PC-9 (cell line): ENCODE measurements around the gene WFDC1.

Source experiments
- CTCF ChIP-seq: fragments of 200-600 bp; sonication (generic); conservative IDR thresholded peaks from 2 replicates; pipeline ENCODE4 v1.6.1; 2017; ENCODE audit warnings: mixed run types, antibody characterized with exemption, mild to moderate bottlenecking, moderate library complexity
- EZH2 ChIP-seq: fragments of 200-600 bp; sonication (generic); IDR thresholded peaks from 2 replicates; pipeline ENCODE4 v1.8.0; 2017; ENCODE audit warnings: antibody characterized with exemption, low read depth

DNA sequence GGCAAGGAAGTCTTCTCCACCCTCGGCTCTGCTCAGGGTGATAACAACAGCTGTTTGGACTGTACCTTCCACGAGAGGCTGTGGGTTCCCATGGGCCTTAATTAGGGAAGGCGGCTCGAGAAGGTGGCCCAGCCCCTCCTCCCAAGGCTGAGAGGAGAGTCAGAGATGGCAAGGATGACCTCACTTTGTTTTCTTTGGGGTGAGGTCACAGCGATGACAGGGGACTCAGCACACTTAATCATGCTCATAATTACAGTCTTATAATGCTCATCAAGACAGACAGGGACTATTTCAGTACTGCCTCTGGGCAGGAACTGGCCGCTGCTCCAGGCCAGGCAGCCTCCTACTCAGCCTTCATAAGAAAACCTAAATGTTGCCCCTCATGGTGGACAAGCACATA is 19.7 kb downstream of the WFDC1 start:
- TF ChIP-seq CTCF (no peak), EZH2 (no peak)
